Prostate gland (tissue), 2 donors: ENCODE data around the gene TFAP2E.

Experiments used
- CTCF ChIP-seq, 4 experiments: fragments of 200-600 bp in 2 of 4; fragments of 450-650 bp in 2 of 4; sonication (generic) in 2 of 4; IDR thresholded peaks; 1 replicate in 3 of 4; 2 replicates in 1 of 4; pipeline ENCODE4 v1.5.1; 2016 to 2019; ENCODE audit warnings: antibody characterized with exemption in 4 of 4, mild to moderate bottlenecking in 2 of 4, moderate library complexity in 2 of 4
- POLR2A ChIP-seq: fragments of 450-650 bp; IDR thresholded peaks from one replicate; pipeline ENCODE4 v1.6.1; 2016; ENCODE audit warnings: antibody characterized with exemption, mild to moderate bottlenecking
- POLR2AphosphoS5 ChIP-seq: sonication (generic); formaldehyde crosslinking; IDR thresholded peaks from one replicate; pipeline ENCODE4 v1.6.1; 2017; ENCODE audit warnings: antibody characterized with exemption

- no peak for TF ChIP-seq POLR2AphosphoS5
- no peak for TF ChIP-seq POLR2A
- no peak for TF ChIP-seq CTCF (IDR thresholded peaks at IDR 0.05)
Measured at GRCh38 chr1:35605071-35605866, 32.2 kb downstream of the TFAP2E start.
